NCI-H2196 (cell line): Measurements from ENCODE around the gene NBAS.
A peak's percentile ranks its signal among the peaks of the same experiment; 100 is the strongest.

ENCODE experiments used
- DNase-seq: peaks from one replicate; lab custom pipeline; 2025; ENCODE audit not compliant: unreplicated experiment; lab: John Stamatoyannopoulos, UW

Gene NBAS

DNA sequence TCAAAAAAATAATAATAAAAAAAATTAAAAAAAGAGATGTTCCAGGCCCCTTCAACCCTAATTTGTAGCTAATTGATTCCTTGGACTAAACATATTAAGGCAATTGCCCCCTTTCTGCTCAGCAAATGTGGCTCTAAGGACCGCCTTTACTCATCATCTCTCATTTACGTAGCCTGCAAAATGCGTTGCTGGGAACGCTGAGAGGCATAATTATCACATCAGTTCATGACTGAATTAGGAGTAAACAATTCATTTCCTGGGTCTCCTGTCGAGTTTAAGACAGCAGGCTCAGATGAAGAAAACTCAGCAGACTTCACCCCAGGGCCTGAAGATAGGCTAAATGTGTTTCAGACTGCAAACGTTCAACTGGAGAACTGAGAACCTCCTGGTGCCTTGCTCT lies 413.5 kb downstream of the NBAS start:
- DNase-seq = no peak

DNA sequence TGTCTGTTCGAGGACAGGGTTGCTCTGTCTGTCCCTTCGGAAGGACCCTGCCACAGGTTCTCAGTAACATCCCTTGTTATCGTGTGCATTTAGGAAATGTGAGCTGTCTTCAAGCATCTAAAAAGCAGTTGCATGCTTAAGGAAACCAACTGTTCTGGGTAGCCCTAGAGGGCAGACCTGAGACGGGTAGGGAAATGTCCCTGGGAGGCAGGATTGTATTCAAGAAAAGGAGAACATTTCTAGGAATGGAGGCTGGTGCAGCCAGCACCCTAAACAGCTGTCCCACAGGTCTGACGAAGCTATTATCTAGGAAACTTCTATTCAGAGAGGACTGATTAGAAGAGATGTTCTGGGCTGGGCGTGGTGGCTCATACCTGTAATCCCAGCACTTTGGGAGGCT lies 414.2 kb downstream of the NBAS start:
- no peak for DNase-seq

DNA sequence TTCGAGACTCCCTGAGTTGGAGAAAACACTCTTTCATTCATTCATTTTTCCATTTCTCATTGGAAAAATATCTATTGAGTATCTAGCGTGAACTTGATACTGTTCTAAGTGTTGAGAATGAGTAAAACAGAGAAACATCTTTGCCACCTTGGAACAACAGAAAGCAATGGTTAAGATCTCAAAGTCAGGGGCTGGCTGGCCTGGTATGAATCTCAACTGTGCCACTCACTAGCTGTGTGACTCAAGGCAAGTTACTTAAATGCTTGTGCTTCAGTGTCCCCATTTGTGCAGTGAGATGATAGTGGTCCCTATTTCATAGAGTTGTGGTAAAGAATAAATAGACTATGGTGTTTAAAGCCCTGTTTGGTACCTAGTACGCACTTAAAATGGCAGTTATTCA lies 415.2 kb downstream of the NBAS start:
- no peak for DNase-seq

DNA sequence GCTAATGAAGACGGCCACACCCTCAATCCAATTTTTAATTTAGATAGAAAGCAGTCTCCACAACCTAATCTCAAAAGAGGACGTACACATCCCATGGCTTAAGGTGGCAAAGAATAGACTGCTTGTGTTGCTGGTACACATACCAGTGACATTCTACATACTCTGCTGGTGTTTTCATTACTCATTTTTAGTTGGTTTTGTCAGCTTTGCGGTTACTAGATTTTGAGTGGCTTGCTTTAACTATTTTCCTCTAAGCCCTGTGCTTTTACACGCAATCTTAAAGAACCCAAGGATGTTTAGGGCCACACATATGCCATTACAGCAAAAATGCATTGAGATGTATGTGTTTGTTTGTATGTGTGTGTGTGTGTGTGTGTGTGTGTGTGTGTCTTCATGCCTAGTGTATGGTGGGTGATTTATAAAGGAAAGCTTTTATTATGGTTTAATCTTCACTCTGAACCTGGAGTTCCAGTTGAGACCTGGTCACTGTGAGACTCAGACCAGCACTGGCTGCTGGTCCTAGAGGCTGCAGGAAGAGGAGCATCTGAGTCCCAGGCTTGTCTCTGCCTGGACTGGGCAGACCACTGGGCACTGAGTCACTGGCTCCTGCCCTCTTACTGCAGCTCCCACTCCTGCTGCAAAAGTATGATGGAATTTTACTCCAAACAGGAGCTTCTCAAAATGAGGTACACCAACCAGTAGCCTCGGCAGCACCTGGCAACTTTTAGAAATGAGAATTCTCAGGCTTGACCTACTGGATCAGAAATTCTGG lies 415.9 kb downstream of the NBAS start:
- DNase-seq = no peak

DNA sequence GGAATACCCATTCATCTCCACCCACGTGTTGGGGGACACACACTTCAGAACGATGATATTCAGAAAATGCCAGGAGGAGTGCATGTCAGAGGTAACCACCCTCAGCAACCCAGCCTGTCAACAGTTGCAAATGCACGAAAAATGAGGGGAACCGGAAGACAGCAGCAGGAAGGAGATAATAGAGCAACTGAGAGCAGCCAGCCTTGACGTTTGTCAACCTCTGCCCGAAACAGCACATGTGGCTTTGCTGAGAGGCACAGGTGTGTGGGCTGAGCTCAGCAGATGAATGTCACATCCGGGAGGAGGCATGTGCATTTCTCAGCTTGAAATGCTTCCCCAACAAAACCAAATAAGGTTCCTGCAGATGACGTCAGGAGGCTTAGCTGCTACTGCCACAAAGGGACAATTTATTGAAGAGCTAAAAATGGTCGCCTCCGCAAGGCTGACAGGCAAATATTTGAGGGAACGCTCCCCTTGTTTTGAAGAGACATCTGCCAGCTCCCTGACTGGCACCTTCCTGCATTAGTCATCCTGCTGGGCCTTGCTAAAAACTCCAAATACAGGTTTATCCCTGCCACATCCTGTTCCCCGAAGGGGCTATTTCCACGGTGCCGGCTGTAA lies 419.0 kb downstream of the NBAS start:
- no peak for DNase-seq

DNA sequence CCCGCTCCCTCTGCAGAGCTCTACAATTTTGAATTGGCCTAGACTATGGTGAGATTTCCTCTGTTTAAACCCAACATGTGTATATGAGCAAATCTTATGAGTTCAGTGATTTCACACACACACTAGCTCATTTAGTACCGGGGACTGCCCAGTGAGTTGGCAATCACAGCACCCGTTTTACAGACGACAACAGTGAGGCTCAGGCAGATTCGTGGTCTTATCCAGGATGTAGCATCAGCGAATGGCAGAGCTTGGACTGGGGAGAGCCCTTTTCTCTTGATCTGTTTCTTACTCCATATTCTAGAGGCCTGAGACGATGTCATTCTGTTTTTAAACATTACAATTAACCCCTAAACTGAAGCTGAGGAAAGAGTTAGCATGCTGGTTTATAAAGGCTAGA lies 419.9 kb downstream of the NBAS start:
- no peak for DNase-seq

DNA sequence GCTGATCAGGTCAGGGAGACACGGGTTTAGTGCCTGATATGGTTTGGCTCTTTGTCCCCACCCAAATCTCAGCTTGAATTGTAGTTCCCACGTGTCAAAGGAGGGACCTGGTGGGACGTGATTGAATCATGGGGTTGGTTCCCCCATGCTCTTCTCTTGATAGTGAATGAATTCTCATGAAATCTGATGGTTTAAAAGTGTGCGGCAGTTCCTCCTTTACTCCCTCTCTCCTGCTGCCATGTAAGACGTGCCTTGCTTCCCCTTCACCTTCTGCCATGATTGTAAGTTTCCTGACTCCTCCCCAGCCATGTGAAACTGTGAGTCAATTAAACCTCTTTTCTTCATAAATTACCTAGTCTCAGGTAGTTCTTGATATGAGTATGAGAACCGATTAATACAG lies 424.5 kb downstream of the NBAS start:
- no peak for DNase-seq

DNA sequence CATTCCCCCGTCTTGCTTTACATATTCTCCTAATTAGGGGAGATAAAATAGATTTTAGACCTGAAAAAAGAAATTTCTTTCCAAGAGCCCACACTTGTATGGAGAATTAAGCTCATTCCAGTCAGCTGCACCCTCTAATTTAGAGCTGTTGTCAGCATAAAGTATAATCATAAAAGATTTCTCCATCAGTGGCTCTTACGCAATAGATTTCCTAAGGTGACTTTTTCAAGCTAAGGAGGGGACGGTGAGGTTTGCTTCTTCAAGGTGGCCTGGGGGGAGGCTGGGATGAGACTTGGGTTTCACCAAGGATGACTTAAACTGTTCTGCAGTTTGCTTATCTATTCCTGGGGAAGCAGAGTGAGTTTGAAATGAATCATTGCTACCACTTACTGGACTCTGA lies 426.2 kb downstream of the NBAS start:
- no peak for DNase-seq

DNA sequence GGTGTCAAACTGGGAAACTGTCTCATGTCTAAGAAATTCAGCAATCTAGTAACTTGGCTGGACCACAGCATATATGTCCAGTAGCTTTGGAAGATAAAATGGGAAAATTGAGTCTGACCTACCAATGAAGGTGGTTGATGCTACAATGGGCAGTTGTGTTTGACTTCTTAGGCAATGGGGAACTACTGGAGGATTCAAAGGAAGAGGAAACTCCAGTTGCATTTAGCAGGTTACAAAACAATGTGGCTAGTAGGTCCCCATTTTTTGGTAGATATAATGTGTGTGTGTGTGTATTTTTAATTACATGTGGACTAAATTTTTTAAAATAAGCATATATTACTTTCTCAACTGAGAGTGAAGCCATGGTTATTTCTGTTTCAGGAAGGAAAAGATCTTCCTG lies 427.7 kb downstream of the NBAS start:
- DNase-seq = no peak

DNA sequence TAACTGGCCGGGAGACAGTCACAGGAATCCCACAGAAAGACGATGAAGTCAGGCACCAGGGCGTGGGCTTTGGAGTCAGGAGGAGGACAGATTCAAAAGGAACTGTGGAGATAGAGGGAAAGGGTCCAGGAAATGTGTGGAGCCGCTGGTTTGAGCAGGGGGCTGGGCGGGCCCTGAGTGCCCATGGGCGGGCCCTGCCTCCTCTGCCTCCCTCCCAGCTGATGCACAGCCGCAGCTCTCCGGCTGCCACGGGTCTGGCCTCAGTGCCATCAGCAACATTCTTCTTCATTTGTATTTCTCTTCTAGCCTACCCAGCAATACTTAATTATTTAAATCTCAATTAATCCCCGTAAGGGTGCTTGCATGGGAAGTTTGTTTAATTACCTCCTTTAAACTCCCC lies 432.3 kb downstream of the NBAS start:
- no peak for DNase-seq

DNA sequence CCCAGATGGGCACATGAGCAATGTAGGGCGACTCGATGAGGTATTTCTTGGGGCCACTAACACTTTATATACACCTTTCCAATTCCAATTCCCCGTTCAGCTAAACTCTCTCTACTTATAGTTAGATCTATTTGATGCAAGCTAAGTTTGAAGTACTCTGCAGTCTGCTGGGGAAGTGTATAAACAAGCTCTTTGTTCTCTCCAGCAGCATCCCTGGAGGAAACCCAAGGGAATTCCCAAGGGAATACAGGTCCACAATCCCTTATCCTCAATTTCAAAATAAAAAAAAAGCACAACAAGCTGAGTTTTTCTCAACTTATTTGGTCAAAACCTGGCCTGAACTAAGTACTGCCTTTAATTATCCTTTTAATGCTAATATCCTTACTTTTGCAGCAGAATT lies 433.3 kb downstream of the NBAS start:
- no peak for DNase-seq

DNA sequence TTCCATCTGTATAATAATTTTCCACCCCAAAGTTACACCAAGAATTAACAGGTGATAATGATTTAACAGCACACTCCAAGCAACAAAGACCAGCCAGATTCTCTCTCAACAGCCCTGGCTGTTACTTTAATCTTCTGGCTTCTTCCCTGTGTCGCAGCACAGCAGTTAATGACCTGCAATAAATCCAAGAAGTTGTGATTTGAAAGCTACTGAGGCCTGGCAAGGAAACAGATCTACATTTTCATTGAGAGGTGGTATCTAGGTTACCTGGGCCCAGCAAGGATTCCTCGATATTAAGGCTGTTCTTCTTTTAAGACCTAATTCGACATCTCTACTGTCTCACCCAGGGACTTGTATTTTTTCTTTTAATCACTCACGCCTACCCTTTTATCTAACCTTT lies 433.8 kb downstream of the NBAS start:
- no peak for DNase-seq

DNA sequence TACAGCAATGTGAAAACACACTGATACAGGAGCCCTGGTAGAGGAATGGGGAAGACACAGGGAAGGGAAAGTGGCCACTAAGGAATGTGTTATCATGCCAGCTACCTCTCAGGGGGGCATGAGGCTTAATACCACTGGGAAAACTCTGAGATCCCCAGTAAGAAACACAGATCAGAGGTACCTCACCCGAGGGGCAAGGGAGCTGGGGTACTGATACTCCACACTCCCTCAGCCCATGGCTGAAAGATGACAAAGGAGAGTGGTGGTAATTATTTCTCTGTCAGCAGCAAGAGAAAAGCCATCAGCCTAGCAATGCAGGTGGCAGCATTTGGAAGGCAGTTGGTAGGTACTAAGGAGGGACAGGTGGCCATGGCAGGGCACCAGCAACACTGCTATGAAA lies 434.8 kb downstream of the NBAS start:
- no peak for DNase-seq

DNA sequence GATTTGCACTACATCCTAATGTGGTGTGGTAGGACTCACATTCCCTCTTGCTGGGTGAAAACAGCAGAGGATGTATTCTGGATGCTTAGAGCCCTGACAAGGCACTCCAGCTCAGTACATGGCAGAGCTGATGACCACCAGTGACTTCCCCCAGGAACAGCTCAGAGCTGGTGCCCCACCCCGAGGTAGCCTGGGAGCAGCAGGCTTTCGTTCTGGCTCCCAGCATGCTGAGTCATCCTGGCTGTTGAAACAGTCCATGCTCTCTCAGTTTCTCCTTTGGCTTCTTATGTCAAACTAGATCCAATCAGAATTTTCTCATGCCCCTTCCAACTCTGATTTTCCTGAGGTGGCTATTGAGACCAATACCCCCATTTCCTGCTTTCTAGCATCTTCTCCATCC lies 438.2 kb downstream of the NBAS start:
- no peak for DNase-seq

DNA sequence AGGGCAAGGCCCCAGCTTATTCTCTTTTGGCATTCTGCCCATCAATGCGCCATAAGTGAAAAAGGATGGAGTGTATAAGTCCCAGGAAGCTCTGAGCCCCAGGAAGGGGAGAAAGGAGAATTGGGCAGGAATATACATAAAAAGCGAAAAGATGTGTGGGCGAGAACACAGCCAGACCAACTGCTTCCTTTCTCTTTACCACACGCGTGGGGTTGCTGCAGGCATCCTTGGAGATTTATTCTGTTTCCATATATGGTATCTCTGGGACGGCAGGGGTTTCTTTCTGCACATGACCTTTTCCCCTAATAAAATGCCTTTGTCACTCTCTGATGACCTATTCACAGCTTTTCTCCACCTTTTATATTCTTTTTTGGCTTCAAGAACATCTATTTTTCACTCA lies 440.5 kb downstream of the NBAS start:
- DNase-seq = peak; percentile 11

DNA sequence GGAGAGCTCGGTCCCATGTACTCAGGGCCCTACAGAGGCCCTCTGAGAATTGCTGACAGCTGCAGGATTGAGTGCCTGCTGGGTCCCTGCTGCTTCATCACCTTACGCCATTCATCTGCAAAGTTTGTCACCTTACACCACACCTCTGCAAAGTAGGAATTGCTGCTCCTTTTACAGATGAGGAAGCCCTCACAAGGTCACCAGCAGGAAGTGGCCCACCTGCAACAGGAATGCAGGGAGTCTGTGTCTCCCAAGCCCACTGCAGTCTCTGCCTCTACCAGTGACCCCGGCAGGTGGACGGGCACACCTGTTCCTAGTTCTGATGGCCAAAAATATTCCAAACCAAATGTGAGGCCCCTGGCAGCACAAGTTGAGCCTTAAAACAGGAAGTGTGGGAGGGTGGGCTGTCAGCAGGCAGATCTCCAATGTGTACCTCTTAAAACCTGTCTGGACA lies 441.4 kb downstream of the NBAS start:
- no peak for DNase-seq

DNA sequence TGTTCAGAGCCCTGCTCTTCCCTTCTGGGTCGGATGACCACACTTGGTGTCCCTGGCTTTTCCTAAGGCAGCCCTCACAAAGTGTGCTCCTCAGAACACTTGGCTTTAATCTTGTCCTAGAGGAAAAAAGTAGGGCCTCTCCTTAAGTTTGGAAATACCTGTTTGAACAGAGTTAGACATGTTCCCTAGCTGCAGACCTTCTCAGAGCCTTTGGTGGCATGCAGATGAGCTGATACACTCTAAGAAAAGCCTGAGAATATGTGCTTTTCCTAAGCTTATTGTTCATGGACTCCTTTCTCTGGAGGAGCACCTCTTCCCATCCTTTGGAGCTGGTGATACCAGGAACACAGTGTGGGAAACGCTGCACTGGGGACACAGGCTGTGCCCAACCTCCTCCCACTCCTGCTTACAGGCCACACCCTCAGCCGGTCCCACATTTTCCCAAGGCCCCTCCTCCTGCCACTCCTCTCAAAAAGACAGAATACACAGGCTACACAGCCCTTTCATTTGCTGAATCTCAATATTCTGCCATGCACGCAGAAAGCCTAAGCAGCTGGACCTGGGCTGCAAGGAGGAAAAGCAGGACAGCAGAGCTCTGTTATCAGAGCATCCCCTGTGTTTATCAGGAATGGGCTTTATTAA lies 443.6 kb downstream of the NBAS start:
- no peak for DNase-seq
